Measurements from ENCODE around the gene RPGRIP1. TPM values are rescaled to one million over a fixed set of nuclear protein-coding genes. Genes with fewer than 3 reads are reported as not detected.
"Not testable (repeated sequence)": the region's sequence is repeated elsewhere in the genome, so short reads cannot be mapped to it uniquely, and the experiment has no call there.

The RPGRIP1 gene
- polyA plus RNA-seq, 1 of the 3 experiments (the other 2 are of a cell fraction), result not detected

DNA sequence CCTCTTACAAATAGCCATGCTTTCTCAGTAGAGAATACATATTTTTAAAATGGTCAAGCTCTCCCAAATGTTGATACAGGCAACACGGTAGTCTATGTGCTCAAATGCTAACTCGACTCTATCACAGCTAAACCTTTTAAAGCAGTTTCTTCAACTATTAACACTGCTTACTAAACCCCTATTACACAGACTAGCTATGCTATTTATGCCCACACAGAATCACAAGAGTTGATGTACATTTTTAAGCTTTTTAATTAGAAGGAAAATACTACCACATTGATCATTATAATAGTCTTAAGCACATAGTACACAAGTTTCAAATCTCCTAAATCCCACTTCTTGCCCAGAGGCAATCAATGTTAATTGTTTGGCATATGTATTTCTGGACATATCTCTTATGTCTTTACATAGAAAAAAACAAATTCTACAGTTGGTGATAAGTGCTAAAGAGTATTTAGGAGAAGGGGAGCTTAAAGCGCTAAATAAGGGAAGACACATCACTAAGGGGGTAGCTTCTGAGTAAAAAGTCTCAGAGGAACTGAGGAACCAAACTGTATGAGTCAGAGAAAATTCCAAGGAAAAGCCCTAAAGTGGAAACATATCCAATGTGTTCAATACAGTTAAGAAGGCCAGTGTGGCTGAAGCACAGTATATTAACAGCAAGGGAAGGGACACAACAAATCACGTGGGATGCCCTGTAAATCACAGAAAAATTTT lies 24.3 kb upstream of the RPGRIP1 start:
- POLR2A ChIA-PET, result interaction anchor here (0.6 to 0.8 kb wide), 2 partner anchors 9 to 24 kb away, joined by 3 to 4 read pairs; partner anchors contain the start of gene RPGRIP1
- 82% methylated on average over 4 of the region's 4 CpGs for WGBS (ENCODE audit: low lambda C conversion rate)

GRCh38 chr14:21256102-21256447 lies 23.8 kb upstream of the RPGRIP1 start:
- H3K9me2 ChIP-seq; H3K27me3 ChIP-seq (ENCODE audit: insufficient read depth); H3K9me3 ChIP-seq; DNase-seq; H2AFZ ChIP-seq (ENCODE audit: low read depth); POLR2A ChIA-PET; H3K9ac ChIP-seq; H3K4me3 ChIP-seq (ENCODE audit: low read depth in 2 of 2, low read length in 1 of 2): not testable (repeated sequence)
- H3K36me3 ChIP-seq (replicated peaks in 1 of 2; ENCODE audit: control insufficient read depth in 1 of 2, insufficient read depth in 2 of 2, low read length in 1 of 2), result peaks cover 53 to 79% of the 10 kb centered on the region in 2 experiments
- H3F3A ChIP-seq (replicated peaks; ENCODE audit: insufficient read depth), result peaks cover 57% of the 10 kb centered on the region
- peaks cover 99% of the 10 kb centered on the region for H4K20me1 ChIP-seq (ENCODE audit: insufficient read depth)
- peak overlapping the region in 1 of 2 experiments; percentile 51; a peak in 1 of 4 replicates for H3K27ac ChIP-seq (ENCODE audit: low read depth in 2 of 2, low read length in 1 of 2)
- H3K4me1 ChIP-seq (ENCODE audit: control insufficient read depth in 1 of 2, insufficient read depth in 2 of 2, low read depth in 1 of 2, low read length in 1 of 2), result peaks cover 0 to 28% of the 10 kb centered on the region in 2 experiments; a peak in 3 of 4 replicates
- 91% methylated on average over 8 of the region's 8 CpGs for WGBS (ENCODE audit: low lambda C conversion rate)
- H3K79me2 ChIP-seq (ENCODE audit: insufficient read depth), result peaks cover 100% of the 10 kb centered on the region
- H3K4me2 ChIP-seq, result peak overlapping the region; percentile 24
- CTCF ChIA-PET, result interaction anchor here (0.9 to 2.2 kb wide), 3 partner anchors 11 to 241 kb away, joined by 3 to 6 read pairs (median 4); no protein-coding TSS in a partner anchor

More for the DNA sequence above, 24.3 kb upstream of the RPGRIP1 start:
- CTCF ChIA-PET, result interaction anchor here (0.8 to 2.2 kb wide), 3 partner anchors 10 to 19 kb away, joined by 3 to 6 read pairs (median 6); no protein-coding TSS in a partner anchor
- Histone ChIP-seq H3K9me2 (no peaks in the 10 kb centered on the region), H3K9ac (no peak overlapping the region), H3K4me2 (peak overlapping the region; percentile 24; the same call in 1 of the 2 replicates), H3K4me3 (ENCODE audit: low read depth in 2 of 2, low read length in 1 of 2) (no peak overlapping the region), H4K20me1 (ENCODE audit: insufficient read depth) (peaks cover 99% of the 10 kb centered on the region), H3K4me1 (ENCODE audit: control insufficient read depth in 1 of 2, insufficient read depth in 2 of 2, low read depth in 1 of 2, low read length in 1 of 2) (peaks cover 0 to 28% of the 10 kb centered on the region in 2 experiments; a peak in 3 of 4 replicates), H3K27me3 (ENCODE audit: insufficient read depth) (no peaks in the 10 kb centered on the region), H2AFZ (ENCODE audit: low read depth) (no peak overlapping the region), H3F3A (replicated peaks; ENCODE audit: insufficient read depth) (peaks cover 57% of the 10 kb centered on the region), H3K36me3 (replicated peaks in 1 of 2; ENCODE audit: control insufficient read depth in 1 of 2, insufficient read depth in 2 of 2, low read length in 1 of 2) (peaks cover 55 to 80% of the 10 kb centered on the region in 2 experiments), H3K79me2 (ENCODE audit: insufficient read depth) (peaks cover 100% of the 10 kb centered on the region), H3K9me3 (no peaks in the 10 kb centered on the region), H3K27ac (ENCODE audit: low read depth in 2 of 2, low read length in 1 of 2) (peak overlapping the region in 1 of 2 experiments; percentile 51; a peak in 1 of 4 replicates)
- DNase-seq, result no peak
- TF ChIP-seq FOXM1 (IDR thresholded peaks at IDR 0.05; ENCODE audit: low read depth) (no peak), FOSL2 (IDR thresholded peaks at IDR 0.05; ENCODE audit: borderline replicate concordance, low read depth) (0 out of 2 replicates have a peak, but pooled peaks have one; percentile 4), FOXJ3 (CRISPR knock-in tag; IDR thresholded peaks at IDR 0.05) (no peak)

DNA sequence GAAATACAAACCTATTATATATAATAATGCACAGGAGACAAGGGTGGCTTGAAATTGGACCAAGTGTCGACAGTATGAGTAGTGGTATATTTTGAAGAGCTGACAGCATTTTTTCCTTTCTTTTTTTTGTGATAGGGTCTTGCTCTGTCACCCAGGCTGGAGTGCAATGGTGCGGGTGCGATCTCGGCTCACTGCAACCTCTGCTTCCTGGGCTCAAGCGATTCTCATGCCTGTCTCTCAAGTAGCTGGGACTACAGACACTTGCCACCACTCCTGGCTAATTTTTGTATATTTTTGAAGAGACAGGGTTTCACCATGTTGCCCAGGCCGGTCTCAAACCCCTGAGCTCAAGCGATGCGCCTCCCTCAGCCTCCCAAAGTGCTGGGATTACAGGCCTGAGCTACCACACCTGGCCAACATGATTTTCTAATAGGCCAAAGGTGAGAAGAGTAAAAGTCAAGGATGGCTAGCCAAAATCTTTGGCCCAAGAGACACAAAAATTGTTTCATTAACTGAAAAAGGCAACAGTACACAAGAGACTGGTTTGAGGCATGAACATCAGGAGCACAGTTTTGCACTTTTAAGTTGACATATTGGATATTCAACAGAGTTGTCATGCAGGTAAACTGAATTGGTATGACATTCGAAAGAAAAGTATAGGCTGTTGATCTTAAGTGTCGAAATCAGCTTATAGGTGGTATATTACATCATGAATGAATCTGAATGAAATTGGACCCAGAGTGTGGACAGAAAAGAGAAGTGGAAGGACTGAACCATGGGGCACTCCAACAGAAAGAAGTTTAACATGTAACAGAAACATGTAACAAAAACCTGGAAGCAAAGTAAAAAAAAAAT lies 23.1 kb upstream of the RPGRIP1 start:
- Histone ChIP-seq H4K20me1 (ENCODE audit: insufficient read depth) (peaks cover 99% of the 10 kb centered on the region), H2AFZ (ENCODE audit: low read depth) (no peak overlapping the region), H3K27ac (ENCODE audit: low read depth in 2 of 2, low read length in 1 of 2) (peak overlapping the region in 1 of 2 experiments; percentile 51; a peak in 1 of 4 replicates), H3K27me3 (ENCODE audit: insufficient read depth) (no peaks in the 10 kb centered on the region), H3K9me3 (no peaks in the 10 kb centered on the region), H3K36me3 (replicated peaks in 1 of 2; ENCODE audit: control insufficient read depth in 1 of 2, insufficient read depth in 2 of 2, low read length in 1 of 2) (peaks cover 54 to 80% of the 10 kb centered on the region in 2 experiments), H3K4me1 (ENCODE audit: control insufficient read depth in 1 of 2, insufficient read depth in 2 of 2, low read depth in 1 of 2, low read length in 1 of 2) (peaks cover 0 to 28% of the 10 kb centered on the region in 2 experiments; a peak in 3 of 4 replicates), H3K4me3 (ENCODE audit: low read depth in 2 of 2, low read length in 1 of 2) (no peak overlapping the region), H3K4me2 (peak overlapping the region; percentile 24; the same call in 1 of the 2 replicates), H3K9me2 (no peaks in the 10 kb centered on the region), H3K9ac (no peak overlapping the region), H3K79me2 (ENCODE audit: insufficient read depth) (peaks cover 100% of the 10 kb centered on the region), H3F3A (replicated peaks; ENCODE audit: insufficient read depth) (peaks cover 54% of the 10 kb centered on the region)
- ChIA-PET POLR2A (interaction anchor here (1.1 to 1.6 kb wide), 2 partner anchors 9 to 18 kb away, joined by 3 to 6 read pairs; no protein-coding TSS in a partner anchor), CTCF (interaction anchor here (0.9 to 2.2 kb wide), 5 partner anchors 11 to 242 kb away, joined by 3 to 6 read pairs (median 3); no protein-coding TSS in a partner anchor)
- 95% methylated on average over 10 of the region's 10 CpGs for WGBS (ENCODE audit: low lambda C conversion rate)
- no peak for DNase-seq
- no peak for TF ChIP-seq POLR2AphosphoS5 (IDR thresholded peaks at IDR 0.05; ENCODE audit: low read depth, low read length)

All from SK-N-SH (cell line).